ENCODE data around the gene LGALS7B.

Gene LGALS7B

DNA sequence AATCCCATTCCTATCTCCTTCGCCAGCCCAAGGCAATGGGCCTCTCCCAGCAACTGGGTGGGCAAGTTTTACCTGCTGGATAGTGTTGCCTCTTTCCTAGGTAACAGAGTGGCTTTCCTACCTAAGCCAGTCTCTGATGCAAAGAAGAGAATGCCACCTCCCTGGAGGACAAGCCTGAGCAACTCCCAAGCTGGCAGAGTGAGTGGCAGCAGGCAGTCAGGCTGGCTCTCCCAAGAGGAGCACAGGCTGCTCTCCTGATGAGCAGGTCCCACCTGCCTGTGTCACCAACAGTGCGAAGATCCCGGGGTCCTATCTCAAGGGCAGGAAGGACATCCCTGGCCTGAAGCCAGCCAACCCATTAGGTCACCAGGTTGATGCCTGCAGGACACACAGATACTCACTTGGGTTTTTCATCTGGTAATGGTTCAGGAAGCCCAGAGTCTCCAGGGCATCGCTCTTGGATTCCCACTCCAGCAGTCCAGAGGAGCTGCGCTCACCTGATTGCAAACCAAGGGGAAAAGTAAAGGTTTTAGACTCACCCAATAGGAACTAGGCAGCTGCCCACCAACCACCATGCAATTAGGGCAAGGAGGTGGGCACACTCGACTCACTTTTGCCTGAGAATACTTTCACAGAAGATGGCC lies 48.1 kb downstream of the LGALS7B start:
- H3K4me3 ChIP-seq (ENCODE audit: low read length): no peak overlapping the region
- TF ChIP-seq ZNF274 (IDR thresholded peaks at IDR 0.05; ENCODE audit: low read depth, low read length): no peak

DNA sequence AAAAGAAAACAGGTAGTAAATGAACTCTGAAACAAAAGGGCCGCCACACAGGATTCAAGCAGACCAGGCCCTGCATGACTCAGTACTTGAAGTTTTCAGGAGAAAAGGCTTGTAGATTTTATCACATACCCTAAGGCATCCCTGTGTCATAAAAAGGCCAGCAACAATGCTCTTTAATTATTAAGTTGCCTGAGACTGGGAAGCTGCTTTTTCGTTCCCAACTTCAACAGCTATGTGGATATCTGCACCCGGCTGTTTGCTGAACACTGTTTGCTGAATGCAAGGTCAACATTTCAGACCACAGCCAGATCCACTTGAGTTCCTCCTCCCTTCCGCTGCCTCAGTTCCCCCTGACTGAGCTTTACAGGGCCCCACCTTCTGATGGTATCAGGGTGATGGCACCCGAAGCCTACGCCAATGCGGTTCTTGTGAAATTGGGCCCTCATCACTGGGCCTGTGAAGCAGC lies 48.7 kb downstream of the LGALS7B start:
- TF ChIP-seq ZNF274 (IDR thresholded peaks at IDR 0.05; ENCODE audit: low read depth, low read length): no peak
- H3K4me3 ChIP-seq (ENCODE audit: low read length): no peak overlapping the region

DNA sequence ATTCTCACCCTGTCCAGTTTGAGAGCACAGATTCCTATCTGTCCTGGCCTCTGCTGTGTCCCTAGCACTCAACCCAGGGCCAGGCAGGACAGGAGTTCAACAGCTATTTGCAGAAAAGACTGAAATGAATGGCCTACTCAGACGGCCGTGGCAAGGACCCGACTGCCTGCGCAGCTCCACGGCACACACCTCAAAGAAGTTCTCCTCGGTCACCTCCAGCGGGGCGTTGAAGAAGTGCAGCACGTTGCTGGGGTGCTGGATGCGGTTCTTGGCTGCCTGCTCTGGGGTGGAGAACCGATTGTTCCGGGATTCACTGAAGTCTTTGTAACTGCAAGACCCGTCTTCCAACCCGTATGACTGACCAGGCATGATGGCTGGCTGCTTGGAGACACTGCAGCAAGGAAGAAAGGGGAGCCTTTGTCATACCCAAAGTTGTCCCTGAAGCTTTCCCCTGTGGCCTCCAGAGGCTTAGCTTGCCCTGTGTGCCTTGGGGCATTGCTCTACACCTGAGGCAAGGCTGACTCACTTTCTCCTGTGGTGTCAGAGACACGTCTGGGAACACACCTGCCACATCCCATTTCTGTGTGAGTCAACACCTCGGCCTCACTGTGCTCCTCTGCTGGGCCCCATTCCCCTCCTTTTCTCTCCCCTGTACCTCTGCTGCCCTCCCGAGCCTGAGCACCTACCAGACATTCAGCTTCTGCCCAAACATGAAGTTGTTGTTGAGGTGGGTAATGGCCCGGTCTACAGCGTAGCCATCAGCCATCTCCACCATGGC lies 49.4 kb downstream of the LGALS7B start:
- no peak overlapping the region for H3K4me3 ChIP-seq (ENCODE audit: low read length)
- no peak for TF ChIP-seq ZNF274 (IDR thresholded peaks at IDR 0.05; ENCODE audit: low read depth, low read length)

DNA sequence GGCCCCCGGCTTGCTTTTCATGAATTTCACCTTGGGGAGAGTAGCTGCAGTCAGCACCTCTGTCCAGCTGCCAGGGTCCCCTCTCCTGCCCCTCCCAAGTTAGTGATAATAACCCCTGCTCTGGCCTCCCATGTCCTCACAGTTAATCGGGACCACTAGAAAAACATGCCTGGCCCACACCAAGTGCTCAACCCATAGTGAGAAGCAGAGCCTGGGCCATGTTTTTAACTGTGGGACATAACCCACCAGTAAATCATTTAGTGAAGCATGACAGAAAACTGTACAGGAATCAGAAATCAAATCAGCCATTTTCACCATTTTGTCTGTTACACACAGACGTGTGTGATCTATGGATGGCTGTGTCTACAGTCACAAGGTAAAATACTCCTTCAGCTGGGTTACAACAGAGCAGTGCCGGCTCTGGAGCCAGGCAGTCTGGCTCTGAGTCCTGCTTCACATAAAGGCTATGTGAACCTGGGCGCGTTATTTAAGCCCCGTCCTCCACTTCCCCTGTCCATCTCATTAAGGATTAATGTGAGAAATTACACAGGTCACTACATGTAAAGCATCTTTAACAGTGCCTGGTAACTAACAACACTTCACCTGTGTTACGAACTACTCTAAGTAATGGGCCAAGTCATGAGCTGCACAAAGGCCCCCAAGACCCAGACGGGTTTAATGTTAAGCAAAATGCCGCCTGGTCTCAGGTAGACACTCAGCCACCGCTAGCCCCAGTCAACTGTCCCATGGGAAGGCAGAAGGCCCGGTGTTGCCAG lies 50.2 kb downstream of the LGALS7B start:
- no peak for TF ChIP-seq ZNF274 (IDR thresholded peaks at IDR 0.05; ENCODE audit: low read depth, low read length)
- H3K4me3 ChIP-seq (ENCODE audit: low read length): no peak overlapping the region

DNA sequence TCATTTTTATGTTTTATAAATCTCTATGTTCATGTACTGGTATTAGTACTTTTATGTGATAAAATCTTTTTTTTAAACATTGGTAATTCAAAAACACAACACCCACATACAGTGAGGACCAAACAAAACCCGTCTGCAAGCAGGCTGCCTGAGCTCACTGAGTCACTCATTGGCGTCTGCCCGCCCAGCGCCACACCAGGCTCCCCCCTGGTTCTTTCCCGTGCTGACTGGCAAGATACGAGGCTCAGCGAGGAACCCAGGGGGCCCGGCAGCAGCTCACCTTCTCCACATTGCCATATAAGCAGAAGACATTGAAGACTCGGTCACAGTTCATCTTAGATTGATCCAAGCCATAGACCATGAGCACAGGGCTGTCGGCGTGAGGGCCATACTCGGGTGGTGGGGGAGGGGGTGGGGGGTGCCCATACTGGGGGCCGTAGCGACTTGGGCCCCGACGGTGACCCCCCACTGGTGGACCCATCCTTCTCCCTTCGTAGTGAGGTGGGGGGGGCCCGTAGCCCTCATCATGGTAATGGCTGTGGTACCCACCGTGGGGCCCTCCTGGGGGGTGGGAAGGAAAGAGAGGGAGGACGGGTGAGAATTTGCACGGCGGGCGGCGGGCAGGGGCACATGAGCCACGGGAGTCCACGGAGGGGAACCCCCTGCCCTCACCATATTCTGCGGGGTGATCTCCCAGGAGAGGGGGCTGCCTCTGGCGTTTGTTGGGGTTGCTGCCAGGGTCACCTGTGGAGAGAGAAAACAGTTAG lies 51.0 kb downstream of the LGALS7B start:
- H3K4me3 ChIP-seq (ENCODE audit: low read length): no peak overlapping the region
- no peak for TF ChIP-seq ZNF274 (IDR thresholded peaks at IDR 0.05; ENCODE audit: low read depth, low read length)

DNA sequence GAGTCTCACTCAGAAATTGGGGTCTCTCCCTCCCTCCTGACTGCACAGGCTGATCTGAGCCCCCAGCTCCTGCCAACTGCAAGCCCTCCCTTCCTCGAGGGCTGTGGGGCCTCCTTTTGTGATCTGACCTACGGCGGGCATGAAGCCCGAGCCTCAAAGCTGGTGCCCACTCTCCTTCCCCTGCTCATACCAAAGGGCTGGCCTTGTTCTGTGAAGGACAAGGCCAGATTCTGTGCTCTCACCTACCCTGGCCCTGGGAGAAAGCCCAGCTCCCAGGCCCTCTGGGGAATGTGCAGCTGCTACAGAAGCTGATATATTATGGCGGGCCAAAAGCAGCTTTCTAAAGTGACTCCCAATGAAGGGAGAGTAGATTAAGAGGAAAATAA lies 51.6 kb downstream of the LGALS7B start:
- TF ChIP-seq ZNF274 (IDR thresholded peaks at IDR 0.05; ENCODE audit: low read depth, low read length): no peak
- no peak overlapping the region for H3K4me3 ChIP-seq (ENCODE audit: low read length)
